Measurements from ENCODE around the gene CUX1. TPM values are rescaled to one million over a fixed set of nuclear protein-coding genes. Genes with fewer than 3 reads are reported as not detected.

CUX1 gene
- total and polyA plus RNA-seq, 10 of the 15 experiments (the other 5 are each of a cell fraction or from before 2014, with no cell fraction given): 6.1 to 48.6 (median 25.9) TPM

DNA sequence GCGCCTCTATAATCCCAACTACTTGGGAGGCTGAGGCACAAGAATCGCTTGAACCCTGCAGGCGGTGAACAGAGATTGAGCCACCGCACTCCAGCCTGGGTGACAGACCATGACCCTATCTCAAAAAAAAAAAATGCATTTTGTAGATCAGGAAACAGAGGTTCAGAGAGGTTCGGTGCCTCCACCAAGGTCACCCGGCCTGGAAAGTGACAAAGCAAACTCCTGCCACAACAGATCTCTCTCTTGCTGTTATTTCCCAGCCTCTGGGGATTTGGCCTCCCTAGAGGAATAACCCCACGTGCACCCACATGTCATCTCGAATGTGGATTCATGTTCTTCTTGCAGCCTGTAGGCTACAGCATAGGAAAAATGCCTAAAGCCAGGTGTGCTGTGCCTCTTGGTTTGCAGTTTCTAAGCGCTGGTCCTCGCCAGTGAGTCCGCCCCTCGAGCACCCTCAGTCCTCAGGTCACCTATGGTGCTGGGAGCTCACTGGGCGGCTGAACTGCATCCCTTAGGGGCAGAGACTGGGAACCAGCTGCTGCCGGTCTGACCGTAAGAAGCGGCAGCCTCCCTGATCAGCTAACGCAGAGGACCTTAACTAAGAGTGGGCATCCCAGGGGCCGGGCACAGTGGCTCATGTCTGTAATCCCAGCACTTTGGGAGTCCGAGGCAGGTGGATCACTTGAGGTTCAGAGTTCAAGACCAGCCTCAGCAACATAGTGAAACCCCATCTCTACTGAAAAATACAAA lies 417.6 kb downstream of the CUX1 start:
- Histone ChIP-seq H3K4me2 (ENCODE audit: control insufficient read depth, insufficient read depth) (no peak overlapping the region), H3K79me2 (ENCODE audit: control insufficient read depth, insufficient read depth, low read length) (no peaks in the 10 kb centered on the region), H2AFZ (ENCODE audit: control insufficient read depth, low read depth, low read length) (no peak overlapping the region), H3K9me3 (replicated peaks; ENCODE audit: control insufficient read depth, insufficient read depth, low read length) (no peaks in the 10 kb centered on the region), H3K4me3 (no peak overlapping the region), H3K27me3 (replicated peaks in 1 of 2; ENCODE audit: control insufficient read depth in 2 of 2, insufficient read depth in 2 of 2, low read length in 1 of 2) (no peaks in the 10 kb centered on the region), H4K20me1 (ENCODE audit: control insufficient read depth, insufficient read depth) (no peaks in the 10 kb centered on the region), H3K4me1 (ENCODE audit: control insufficient read depth, insufficient read depth, low read length) (peaks cover 6% of the 10 kb centered on the region; the same call in 1 of the 2 replicates), H3K27ac (ENCODE audit: control insufficient read depth, insufficient read depth) (no peak overlapping the region), H3K36me3 (ENCODE audit: control insufficient read depth in 2 of 2, insufficient read depth in 2 of 2, low read length in 1 of 2) (peaks cover 5 to 15% of the 10 kb centered on the region in 2 experiments; a peak in 3 of 4 replicates), H3K9ac (ENCODE audit: control insufficient read depth, insufficient read depth, low read length) (no peak overlapping the region)
- in situ Hi-C loops (cut with MboI) (loop anchor here (5.0 kb wide), 1 partner anchor 548 kb away; no protein-coding TSS in a partner anchor), intact Hi-C loops (cut with micrococcal nuclease; ENCODE audit: unreplicated experiment) (loop anchor here (5.0 to 10.0 kb wide), 2 partner anchors 300 to 633 kb away; no protein-coding TSS in a partner anchor)
- CTCF ChIA-PET: interaction anchor here (0.8 to 2.2 kb wide), 3 partner anchors 16 to 632 kb away, joined by 3 to 15 read pairs (median 5); no protein-coding TSS in a partner anchor
- SMC1A ChIA-PET (ENCODE audit: uncharacterized antibody, unreplicated experiment): interaction anchor here (1.3 kb wide), 1 partner anchor 632 kb away, joined by 3 read pairs; no protein-coding TSS in a partner anchor
- 80% methylated on average over 19 of the region's 19 CpGs for WGBS (ENCODE audit: insufficient coverage, insufficient replicate concordance, low lambda C conversion rate, missing lambda C conversion rate)
- DNase-seq (ENCODE audit: low read depth, low spot score): no peak
- no TSS peak for BruUV-seq (replicated peaks)
- TF ChIP-seq ZBTB4 (CRISPR knock-in tag; IDR thresholded peaks at IDR 0.05): no peak
- no peak for TF ChIP-seq IKZF1 (conservative IDR thresholded peaks at IDR 0.05)
- TF ChIP-seq PAX8 (IDR thresholded peaks at IDR 0.05): no peak
- TF ChIP-seq ETV6 (conservative IDR thresholded peaks at IDR 0.05 in 1 of 2, IDR thresholded peaks at IDR 0.05 in 1 of 2; ENCODE audit: borderline replicate concordance in 1 of 2, low read depth in 1 of 2): no peak
- TF ChIP-seq NFYA (IDR thresholded peaks at IDR 0.05; ENCODE audit: borderline replicate concordance, low read depth, low read length): no peak
- no peak for TF ChIP-seq EED (IDR thresholded peaks at IDR 0.05; ENCODE audit: low read depth)
- TF ChIP-seq HDGF (IDR thresholded peaks at IDR 0.05): no peak
- TF ChIP-seq ZNF217 (IDR thresholded peaks at IDR 0.05): no peak
- no peak for TF ChIP-seq CEBPB (IDR thresholded peaks at IDR 0.05; ENCODE audit: borderline replicate concordance in 1 of 2, low read depth in 2 of 2, low read length in 2 of 2)
- no peak for TF ChIP-seq ZNF274 (IDR thresholded peaks at IDR 0.05; ENCODE audit: insufficient read depth, insufficient read length)
- POLR2A ChIA-PET: no interaction called here
- FAIRE-seq: no peak
- RAD21 ChIA-PET (ENCODE audit: unreplicated experiment): interaction anchor here (0.6 to 1.4 kb wide), 6 partner anchors 250 to 699 kb away, joined by 3 to 4 read pairs (median 3); no protein-coding TSS in a partner anchor
- no peak for ATAC-seq
